ENCODE measurements around the gene PEAR1. TPM values are rescaled to one million over a fixed set of nuclear protein-coding genes. Genes with fewer than 3 reads are reported as not detected.
"Not testable (repeated sequence)": the region's sequence is repeated elsewhere in the genome, so short reads cannot be mapped to it uniquely, and the experiment has no call there.

PEAR1 gene
- polyA plus RNA-seq, 3 donors = 18.1 to 24.0 (median 22.5) TPM

GRCh38 chr1:156909671-156910070 lies 16.2 kb downstream of the PEAR1 start:
- no peak for DNase-seq (ENCODE audit: extremely low read depth in 1 of 11, low read depth in 9 of 11, low spot score in 4 of 11)

- DNase-seq (ENCODE audit: extremely low read depth in 1 of 11, low read depth in 9 of 11, low spot score in 4 of 11) = no peak
Observed at GRCh38 chr1:156910309-156910782, 16.8 kb downstream of the PEAR1 start.

DNA sequence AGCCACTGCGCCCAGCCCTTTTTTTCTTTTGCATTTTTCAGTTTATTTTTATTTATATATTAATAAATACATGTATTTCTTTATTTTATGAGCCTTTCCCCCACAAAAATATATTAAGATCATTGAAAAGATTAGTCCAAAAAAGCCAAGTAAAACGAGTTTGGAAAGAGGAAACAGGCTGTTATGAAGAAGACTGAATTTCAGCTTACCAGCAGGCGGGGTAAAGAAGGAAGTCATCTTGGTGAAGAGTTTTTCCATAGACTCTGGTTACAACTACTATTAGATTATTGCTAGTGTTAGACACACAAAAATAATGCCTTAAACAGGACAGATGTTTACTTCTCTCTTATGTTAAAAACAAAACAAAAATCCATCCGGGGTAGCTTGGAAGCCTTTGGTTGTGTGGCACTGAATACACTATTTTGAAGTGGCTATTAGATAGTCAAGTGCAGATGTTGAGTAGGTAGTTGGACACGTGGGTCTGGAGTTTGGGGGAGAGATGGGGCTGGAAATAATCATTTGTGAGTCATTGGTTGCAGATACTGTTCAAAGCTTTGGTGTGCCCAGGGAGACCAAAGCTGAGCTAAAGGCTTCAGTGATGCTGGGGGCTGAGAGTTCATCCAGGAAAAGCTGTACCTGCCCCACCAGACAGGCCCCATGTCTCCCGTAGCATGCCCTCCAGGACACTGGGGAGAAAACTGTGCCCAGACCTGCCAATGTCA lies 18.2 kb downstream of the PEAR1 start:
- no peak for DNase-seq (ENCODE audit: extremely low read depth in 1 of 11, low read depth in 9 of 11, low spot score in 4 of 11)

DNA sequence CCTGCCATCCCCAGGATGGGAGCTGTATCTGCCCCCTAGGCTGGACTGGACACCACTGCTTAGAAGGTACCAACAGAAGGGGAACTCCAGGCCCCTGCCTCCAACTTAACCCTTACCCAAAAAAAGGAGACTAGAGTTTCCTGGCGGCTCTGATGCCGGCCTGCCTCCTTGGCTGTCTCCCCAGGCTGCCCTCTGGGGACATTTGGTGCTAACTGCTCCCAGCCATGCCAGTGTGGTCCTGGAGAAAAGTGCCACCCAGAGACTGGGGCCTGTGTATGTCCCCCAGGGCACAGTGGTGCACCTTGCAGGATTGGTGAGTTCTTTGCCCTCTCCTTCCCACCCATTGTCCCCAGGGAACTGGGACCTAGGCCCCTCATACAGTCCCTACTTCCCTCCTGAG lies 18.8 kb downstream of the PEAR1 start:
- no peak for DNase-seq (ENCODE audit: extremely low read depth in 1 of 11, low read depth in 9 of 11, low spot score in 4 of 11)

DNA sequence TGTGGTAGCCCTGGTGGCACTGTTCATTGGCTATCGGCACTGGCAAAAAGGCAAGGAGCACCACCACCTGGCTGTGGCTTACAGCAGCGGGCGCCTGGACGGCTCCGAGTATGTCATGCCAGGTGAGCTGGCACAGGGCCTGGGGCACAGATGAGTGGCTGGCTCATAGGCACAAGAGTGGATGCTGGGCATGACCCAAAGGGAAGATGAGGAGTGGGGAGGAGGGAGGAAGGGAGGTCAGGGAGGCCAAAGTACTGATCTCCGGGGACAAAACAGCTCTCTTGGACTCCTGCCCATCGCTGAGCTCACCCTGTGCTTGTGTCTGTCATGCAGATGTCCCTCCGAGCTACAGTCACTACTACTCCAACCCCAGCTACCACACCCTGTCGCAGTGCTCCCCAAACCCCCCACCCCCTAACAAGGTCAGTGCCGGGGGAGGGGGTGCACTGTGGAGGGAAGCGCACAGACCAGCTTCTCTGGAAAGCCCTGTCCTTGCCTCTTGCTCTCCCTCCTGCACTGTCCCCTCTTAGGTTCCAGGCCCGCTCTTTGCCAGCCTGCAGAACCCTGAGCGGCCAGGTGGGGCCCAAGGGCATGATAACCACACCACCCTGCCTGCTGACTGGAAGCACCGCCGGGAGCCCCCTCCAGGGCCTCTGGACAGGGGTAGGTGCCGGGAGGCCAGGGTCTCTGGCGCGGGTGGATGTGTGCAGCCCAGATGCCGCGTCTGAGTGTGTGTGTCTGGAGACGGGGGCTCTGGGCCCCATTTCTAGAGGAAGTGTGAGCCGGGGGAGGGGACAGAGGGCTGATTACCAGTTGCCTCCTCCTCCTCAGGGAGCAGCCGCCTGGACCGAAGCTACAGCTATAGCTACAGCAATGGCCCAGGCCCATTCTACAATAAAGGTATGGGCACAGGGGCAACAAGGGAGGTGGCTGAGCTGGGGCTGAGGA lies 19.6 kb downstream of the PEAR1 start:
- DNase-seq (ENCODE audit: extremely low read depth in 1 of 11, low read depth in 9 of 11, low spot score in 4 of 11) = no peak

DNA sequence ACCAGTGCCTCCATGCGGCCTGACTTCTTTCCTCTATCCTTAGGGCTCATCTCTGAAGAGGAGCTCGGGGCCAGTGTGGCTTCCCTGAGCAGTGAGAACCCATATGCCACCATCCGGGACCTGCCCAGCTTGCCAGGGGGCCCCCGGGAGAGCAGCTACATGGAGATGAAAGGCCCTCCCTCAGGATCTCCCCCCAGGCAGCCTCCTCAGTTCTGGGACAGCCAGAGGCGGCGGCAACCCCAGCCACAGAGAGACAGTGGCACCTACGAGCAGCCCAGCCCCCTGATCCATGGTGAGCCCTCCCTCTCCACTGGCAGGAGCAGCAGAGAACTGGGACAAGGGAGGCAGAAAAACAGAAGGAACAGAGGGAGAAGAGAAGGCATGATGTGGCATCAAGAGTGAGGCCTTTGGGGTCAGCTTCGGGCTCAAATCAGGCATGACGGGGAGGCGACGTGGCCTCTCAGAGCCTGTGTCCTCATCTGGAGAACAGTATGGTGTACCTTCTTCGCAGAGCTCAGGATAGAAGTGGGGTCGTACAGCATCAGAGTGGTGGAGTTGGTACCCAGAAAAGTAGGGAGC lies 20.4 kb downstream of the PEAR1 start:
- DNase-seq (ENCODE audit: extremely low read depth in 1 of 11, low read depth in 9 of 11, low spot score in 4 of 11) = no peak

DNA sequence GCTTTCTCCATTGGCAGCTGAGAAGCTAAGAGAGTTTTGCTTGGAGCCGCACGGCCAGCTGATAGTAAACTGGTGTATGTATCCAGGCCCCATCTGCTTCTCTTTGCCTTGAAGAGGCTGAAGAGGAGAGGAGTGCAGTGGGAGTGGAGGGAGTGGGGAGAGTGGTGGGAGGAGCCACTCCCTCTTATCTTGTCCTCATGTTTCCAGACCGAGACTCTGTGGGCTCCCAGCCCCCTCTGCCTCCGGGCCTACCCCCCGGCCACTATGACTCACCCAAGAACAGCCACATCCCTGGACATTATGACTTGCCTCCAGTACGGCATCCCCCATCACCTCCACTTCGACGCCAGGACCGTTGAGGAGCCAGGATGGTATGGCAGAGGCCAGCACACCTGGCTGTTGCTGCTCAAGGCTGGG lies 20.9 kb downstream of the PEAR1 start:
- no peak for DNase-seq (ENCODE audit: extremely low read depth in 1 of 11, low read depth in 9 of 11, low spot score in 4 of 11)

DNA sequence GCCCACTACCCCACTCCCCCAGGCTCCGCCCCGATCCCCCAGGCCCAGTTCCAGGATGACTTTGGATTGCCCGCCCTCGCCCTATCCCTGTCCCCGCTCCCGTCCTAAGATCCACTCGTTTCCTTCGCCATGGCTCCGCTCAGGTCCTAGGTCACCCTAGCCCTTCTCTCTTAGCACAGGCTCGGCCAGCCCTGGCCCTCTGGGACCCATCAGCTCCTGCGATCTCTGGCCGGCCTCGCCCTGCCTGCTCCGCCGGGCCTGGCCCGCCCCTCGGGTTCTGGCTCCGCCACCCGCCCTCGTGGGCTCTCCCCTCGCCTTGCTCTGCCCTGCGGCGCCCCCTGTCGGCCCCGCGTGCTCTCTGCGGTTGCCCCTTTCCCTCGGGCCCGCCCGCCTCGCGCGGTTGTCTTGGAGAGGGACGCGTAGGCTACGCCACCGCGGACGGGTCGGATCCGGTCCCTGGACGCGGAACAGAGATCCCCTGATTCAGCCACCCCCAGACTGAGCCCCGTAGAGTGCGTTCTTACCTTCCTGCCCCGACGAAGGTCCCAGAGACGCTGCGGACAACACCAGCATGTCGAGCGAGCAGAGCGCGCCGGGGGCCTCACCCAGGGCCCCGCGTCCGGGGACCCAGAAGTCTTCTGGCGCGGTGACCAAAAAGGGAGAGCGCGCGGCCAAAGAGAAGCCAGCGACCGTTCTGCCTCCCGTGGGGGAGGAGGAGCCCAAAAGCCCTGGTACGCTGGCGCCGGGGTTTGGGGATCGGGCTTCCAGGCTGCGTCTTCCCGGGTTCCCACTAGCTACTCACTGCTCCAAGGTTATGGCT lies 26.9 kb downstream of the PEAR1 start, which contains the start of gene LRRC71:
TSS of gene LRRC71 (plus strand) at position 400 of the 820 bp plus-strand sequence. CDS start at position 572, 172 bp downstream.
- DNase-seq (ENCODE audit: extremely low read depth in 1 of 11, low read depth in 9 of 11, low spot score in 4 of 11) = peak; percentile 57 to 82 (median 74)

DNA sequence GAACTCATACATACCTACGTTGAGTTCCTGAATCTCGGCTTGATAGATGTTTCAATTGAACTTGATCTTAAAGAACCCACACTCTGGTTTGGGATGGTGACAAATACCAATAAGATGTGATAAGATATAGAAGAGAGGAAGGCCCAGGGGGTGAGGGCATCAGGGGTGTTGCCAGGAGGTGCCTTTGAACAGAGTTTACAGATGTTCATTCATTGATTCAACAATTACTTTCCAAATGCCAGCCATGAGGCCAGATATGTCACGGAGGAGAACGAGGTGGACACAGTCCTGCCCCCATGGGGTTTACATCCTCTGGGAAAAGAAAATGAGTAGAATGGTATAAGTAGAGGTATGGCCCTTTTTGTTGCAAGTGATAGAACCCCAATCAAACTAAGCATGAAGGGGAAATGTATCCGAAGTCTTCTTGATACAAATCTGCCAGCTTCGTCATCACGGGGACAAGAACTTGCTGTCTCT lies 27.6 kb downstream of the PEAR1 start:
- no peak for DNase-seq (ENCODE audit: extremely low read depth in 1 of 11, low read depth in 9 of 11, low spot score in 4 of 11)

GRCh38 chr1:156922986-156923669 lies 29.6 kb downstream of the PEAR1 start:
- no peak for DNase-seq (ENCODE audit: extremely low read depth in 1 of 11, low read depth in 9 of 11, low spot score in 4 of 11)

DNA sequence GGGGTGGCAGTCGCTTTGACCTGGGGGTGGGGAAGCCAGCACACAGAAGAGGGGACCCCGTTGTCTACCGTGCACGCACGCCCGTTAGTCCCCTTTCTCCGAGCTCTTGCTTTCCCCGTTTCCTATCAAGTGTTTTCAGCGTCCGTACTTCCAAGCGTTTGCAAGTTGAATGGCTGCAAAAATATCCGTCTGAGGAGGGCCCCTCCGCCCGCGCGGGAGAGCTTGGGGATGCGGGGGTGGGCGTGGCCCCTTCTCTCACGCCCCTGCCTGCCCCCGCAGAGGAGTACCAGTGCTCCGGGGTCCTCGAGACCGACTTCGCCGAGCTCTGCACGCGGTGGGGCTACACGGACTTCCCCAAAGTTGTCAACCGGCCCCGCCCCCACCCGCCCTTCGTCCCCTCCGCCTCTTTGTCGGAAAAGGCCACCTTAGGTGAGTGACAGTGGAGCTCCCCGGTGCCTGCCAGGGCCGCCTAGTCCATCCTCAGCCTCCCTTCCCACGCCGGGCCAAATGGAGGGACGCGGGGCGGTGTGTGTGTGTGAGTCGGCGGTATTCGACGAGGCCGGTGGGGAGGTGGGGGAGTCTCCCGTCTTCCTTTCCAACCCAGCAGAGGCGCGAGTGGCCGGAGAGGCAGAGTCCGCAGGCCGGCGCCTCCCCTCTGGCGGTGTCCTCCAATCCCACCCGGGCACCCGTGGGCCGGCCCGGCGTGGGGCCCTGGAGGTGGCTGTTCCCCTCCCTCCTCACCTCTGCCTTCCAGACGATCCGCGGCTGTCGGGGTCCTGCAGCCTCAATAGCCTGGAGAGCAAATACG lies 30.4 kb downstream of the PEAR1 start:
- DNase-seq (ENCODE audit: extremely low read depth in 1 of 11, low read depth in 9 of 11, low spot score in 4 of 11) = peak in 1 of 11 donors; percentile 24

- no peak for DNase-seq (ENCODE audit: extremely low read depth in 1 of 11, low read depth in 9 of 11, low spot score in 4 of 11)
Observed at GRCh38 chr1:156924478-156925153, 31.1 kb downstream of the PEAR1 start.

DNA sequence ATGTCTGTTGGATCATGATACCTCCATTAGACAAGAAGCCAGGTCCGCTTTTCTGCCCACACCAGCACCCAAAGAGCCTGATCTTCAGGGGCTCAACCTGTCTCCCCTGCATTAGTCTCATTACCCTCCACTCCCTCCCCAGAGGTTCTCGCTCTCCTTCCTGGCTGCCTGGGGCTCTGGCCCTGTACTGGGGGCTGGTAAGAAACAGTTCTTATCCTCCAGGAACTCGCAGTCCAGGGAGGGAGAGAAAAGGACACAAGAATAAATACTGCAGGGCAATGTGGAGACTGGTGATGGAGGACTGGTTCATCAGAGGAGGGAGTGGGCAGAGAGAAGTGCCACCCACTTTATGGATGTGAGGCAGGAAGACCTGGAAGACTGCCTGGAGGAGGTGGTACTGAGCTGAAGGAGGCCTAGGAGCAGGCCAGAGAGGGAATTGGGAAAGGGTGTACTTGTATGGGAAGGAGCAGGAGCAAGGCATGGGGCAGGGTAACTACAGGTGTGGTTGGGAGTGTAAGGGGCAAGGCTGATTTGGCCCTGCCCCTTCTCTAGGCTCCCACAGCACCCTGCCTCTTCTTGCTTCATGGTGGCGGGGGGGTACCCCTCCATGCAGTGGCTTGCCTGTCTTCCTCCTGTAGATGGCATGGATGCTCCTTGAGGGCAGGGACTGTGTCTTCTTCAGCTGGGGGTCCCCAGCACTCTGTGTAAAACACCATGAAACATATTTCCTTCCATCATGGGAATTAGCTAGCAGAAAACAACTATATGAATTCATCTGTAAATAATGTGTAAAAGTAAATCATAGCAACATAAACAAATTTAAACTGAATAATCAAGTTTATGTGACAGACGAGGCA lies 31.9 kb downstream of the PEAR1 start:
- no peak for DNase-seq (ENCODE audit: extremely low read depth in 1 of 11, low read depth in 9 of 11, low spot score in 4 of 11)

- DNase-seq (ENCODE audit: extremely low read depth in 1 of 11, low read depth in 9 of 11, low spot score in 4 of 11) = no peak
Observed at GRCh38 chr1:156926175-156926574, 32.7 kb downstream of the PEAR1 start.

GRCh38 chr1:156926695-156927094 lies 33.2 kb downstream of the PEAR1 start:
- not testable (repeated sequence) for DNase-seq (ENCODE audit: extremely low read depth in 1 of 11, low read depth in 9 of 11, low spot score in 4 of 11)
